Stimulated activated CD8-positive, alpha-beta memory T cell treated with anti-CD3 and anti-CD28 coated beads, Interleukin-7, amount 100 ng/mL, for 1 hour (primary cell): ENCODE data around the gene CABCOCO1.
A peak's percentile ranks its signal among the peaks of the same experiment; 100 is the strongest.
"Not testable (repeated sequence)": the region's sequence is repeated elsewhere in the genome, so short reads cannot be mapped to it uniquely, and the experiment has no call there.

ENCODE experiments used
- DNase-seq, 2 donors: peaks; one replicate each; pipeline ENCODE4 v3.0.0-alpha.2; 2020; ENCODE audit warnings: low read depth in 2 of 2

Gene CABCOCO1

DNA sequence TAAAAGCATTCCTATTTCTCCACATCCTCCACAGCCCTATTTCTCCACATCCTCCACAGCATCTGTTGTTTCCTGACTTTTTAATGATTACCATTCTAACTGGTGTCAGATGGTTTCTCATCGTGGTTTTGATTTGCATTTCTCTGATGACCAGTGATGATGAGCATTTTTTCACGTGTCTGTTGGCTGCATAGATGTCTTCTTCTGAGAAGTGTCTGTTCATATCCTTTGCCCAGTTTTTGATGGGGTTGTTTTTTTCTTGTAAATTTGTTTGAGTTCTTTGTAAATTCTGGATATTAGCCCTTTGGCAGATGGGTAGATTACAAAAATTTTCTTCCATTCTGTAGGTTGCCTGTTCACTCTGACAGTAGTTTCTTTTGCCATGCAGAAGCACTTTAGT is 49.4 kb downstream of the CABCOCO1 start:
- DNase-seq = not testable (repeated sequence)

GRCh38 chr10:61719475-61719874 is 56.7 kb downstream of the CABCOCO1 start:
- not testable (repeated sequence) for DNase-seq

- DNase-seq = no peak
These were observed 57.2 kb downstream of the CABCOCO1 start for GRCh38 chr10:61719906-61720305.

- no peak for DNase-seq
These were observed 58.7 kb downstream of the CABCOCO1 start for GRCh38 chr10:61721431-61721830.

DNA sequence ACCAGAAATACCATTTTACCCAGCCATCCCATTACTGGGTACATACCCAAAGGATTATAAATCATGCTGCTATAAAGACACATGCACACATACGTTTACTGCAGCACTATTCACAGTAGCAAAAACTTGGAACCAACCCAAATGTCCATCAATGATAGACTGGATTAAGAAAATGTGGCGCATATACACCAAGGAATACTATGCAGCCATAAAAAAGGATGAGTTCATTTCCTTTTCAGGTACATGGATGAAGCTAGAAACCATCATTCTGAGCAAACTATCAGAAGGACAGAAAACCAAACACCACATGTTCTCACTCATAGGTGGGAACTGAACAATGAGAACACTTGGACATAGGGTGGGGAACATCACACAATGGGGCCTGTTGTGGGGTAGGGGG is 62.5 kb downstream of the CABCOCO1 start:
- not testable (repeated sequence) for DNase-seq

- DNase-seq = no peak
These were observed 66.9 kb downstream of the CABCOCO1 start for GRCh38 chr10:61729596-61729995.

DNA sequence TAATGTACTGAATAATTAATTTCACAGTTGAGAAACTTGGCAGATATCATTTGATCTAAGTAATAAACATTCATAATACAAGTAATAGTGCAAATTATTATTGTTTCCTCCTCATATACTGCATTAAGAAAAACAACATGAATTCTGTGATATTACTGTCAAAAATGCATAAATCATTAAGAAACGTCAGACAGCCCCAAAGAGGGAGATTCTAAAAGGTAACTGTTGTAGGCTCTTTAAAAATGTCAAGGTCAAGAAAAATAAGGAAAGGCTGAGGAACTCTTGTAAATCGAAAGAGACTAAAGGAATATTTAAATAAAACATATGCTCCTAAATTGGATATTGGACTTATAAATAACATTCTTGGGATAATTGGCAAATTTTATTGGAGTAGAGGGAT is 67.9 kb downstream of the CABCOCO1 start:
- no peak for DNase-seq

DNA sequence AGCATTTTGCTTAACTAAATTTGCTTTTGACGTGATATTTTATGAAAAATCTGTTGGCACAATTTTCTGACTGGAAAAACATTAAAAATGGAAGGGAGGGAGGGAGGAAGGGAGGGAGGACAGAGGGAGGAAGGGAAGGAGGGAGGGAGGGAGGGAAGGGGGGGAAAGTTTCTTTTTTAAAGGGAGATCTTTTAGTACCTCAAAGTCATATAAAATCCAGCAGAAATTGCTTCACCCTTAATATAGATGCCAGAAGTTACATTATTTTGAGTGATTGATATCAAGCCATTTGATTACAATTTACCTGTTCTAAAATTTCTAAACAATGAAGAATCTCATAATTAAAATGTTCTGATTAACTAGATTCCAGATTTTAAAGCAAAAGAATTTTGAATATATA is 68.9 kb downstream of the CABCOCO1 start:
- DNase-seq = no peak

DNA sequence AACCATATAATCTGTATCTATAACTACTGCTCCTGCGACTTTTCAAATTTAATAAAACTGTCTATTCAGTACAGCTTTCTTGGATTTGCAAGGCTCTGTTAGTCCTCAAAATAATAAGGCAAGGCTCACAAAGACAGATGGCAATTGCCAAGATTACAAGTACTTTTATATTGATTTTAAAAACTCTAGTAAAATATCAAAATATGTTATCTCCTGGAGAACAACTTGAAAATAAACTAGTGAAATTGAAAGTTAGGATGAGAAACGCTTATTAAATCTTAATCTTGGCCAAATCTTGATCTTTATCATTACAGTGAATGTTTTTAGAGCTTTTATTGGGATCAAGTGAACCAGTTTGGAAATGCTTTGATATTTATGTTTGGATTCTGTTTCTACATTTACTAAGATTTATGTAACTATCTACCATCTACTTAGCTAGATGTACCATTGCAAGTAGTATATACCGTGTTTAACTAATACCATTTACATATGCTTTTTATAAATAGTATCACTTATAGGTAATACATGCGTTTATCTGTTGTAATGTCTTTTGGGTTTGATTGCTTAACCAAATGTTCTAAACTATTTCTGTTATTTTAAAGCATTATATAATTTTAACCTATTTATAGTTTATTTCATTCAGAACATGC is 70.0 kb downstream of the CABCOCO1 start:
- no peak for DNase-seq

DNA sequence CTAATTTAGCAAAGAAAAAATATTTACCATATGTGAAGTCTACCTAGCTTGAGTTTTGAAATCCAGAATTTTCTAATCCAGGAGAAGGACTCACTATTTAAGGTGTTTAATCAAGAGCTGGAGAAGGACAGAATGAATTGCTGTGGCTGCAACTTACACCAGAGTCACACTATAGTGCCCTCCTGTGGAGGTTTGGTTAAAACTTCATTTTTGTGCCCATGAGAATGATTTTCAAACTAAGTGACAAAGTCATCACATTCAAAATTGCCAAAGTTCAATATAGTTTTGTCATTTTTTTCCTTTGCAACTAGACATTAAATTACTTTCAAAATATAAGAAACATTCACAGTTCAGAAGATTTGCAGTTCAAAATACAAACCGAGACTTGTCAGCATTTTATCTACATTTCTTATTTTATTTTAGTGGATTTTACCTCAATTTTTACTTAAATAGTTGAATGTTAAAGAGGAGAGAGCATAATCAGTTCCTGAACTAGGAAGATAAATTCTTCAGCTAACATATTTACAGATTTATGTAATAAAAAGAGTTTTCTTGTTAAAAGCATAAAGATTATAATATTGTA is 70.7 kb downstream of the CABCOCO1 start:
- no peak for DNase-seq

DNA sequence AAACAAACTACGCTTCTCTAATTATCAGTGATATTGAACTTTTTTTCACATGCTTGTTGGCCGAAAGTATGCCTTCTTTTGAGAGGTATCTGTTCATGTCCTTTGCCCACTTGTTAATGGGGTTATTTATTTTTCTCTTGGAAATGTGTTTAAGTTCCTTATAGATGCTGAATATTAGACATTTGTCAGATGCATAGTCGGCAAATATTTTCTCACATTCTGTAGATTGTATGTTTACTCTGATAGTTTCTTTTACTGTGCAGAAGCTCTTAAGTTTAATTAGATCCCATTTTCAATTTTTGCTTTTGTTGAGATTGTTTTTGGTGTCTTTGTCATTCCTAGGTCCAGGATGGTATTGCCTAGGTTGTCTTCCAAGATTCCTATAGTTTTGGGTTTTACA is 73.2 kb downstream of the CABCOCO1 start:
- DNase-seq = no peak

DNA sequence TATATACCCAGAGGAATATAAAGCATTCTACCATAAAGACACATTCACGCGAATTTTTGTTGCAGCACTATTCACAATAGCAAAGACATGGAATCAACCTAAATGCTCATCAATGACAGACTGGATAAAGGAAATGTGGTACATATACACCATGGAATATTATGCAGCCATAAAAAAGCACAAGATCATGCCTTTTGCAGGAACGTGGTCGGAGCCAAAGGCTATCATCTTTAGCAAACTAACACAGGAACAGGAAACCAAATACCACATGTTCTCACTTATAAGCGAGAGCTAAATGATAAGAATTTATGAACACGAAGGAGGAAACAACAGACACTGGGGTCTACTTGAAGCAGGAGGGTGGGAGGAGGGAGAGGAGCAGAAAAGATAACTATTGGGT is 74.7 kb downstream of the CABCOCO1 start:
- DNase-seq = not testable (repeated sequence)

DNA sequence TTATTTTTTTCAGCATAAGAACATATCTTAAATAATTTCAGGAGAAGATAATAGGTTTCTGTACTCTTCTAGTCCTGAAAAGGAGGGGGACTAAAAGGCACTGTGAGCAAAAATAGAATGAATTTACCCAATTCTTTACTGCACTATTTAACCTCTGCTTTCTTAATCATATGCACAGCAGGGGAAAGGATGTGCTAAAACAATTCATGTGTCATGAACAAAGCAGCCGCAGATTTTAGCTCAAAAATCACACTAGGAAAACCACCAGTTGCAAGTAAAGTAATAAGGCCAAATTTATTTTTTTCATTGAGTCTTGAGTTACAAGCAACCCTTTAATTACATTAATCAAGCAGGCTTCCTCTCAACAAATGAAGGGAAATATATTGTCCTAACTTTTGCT is 80.1 kb downstream of the CABCOCO1 start:
- no peak for DNase-seq

GRCh38 chr10:61744469-61744868 is 81.7 kb downstream of the CABCOCO1 start:
- no peak for DNase-seq

GRCh38 chr10:61746377-61746776 is 83.6 kb downstream of the CABCOCO1 start:
- no peak for DNase-seq

DNA sequence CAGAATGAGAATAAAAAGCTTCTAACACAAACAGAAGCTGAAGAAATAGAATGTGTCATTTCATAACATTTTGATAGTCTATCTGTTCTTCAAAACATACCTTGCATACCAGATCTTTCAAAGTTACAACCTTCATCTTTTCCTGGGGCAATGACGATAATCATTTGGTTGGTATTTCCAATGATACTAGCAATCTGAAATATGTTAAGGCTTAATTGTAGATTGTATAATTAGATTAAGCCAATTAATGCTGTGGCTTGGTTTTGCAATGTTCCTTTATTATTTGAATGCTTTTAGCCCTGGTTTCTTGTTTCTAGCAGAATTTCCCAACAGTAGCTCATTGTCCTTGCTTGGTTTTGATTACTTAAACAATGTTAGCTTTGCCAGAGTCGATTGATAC is 84.6 kb downstream of the CABCOCO1 start:
- no peak for DNase-seq

DNA sequence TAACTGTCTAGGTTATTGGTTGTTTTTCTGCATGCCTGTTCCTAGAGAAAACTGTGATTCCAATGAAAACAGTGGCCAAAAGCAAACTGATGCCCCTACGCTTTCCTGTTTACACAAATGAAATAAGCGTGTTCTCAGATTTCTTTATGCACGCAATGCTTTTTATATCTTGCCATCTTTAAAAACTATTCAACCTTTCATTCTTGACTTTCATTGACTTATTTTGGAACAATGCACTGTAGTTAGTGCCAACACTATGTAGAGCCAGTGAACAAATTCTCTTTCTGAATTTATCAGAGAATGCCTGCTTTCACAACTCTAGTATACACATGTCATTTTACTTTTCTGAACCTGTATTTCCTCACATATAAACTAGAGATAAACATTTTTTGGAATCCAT is 86.6 kb downstream of the CABCOCO1 start:
- DNase-seq = no peak

DNA sequence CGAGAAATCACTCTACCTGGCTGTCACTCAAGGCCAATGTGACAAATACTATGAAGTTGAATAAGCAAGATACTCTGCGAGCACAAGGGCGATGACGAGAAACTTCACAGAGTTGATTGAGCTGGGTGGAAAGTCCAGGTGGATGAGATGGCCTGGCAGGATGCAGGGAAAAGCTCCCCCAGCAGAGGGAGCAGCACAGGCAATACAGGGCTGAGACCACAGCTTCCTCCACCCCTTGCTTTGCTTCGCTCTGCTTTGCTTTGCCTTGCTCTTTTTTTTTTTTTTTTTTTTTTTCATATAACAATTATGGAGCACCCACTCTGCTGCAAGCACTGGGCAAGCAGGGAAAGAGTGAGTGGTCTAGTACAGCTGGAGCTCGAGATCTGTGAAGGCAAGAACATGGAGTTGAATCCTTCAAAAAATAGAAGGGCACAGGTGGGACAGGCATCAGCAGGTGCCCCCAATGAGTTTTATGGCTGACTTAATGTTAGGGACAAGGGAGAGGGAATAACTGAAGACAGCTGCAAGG is 88.3 kb downstream of the CABCOCO1 start:
- peak; percentile 9 to 46 for DNase-seq

GRCh38 chr10:61751599-61751998 is 88.9 kb downstream of the CABCOCO1 start:
- no peak for DNase-seq

GRCh38 chr10:61752111-61753011 is 89.6 kb downstream of the CABCOCO1 start:
- DNase-seq = no peak

DNA sequence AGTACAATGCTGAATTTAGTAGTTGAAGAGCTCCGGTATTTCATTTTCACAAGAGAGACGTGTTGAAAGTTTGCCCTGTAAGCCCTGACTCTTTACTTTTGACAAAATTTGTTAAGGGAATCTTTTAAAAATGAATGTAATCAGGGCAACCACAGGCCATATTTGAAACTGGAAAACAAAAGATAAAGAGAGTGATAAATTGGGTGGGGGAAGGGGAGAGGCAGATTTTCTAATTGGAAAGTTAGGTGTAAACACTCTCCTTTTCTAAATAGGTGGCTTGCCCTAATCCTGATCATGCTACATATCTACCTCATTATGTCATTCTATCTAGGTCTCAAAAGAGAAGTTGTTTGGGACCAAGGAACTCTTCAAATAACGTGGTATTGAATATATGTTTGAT is 90.7 kb downstream of the CABCOCO1 start:
- no peak for DNase-seq
